Measurements from ENCODE around the gene TSPAN9. TPM values are rescaled to one million over a fixed set of nuclear protein-coding genes. Genes with fewer than 3 reads are reported as not detected.

TSPAN9 gene
- polyA plus RNA-seq, 1 donor (not counting 4 experiments of a cell fraction or from before 2014, with no cell fraction given): 27.5 TPM

DNA sequence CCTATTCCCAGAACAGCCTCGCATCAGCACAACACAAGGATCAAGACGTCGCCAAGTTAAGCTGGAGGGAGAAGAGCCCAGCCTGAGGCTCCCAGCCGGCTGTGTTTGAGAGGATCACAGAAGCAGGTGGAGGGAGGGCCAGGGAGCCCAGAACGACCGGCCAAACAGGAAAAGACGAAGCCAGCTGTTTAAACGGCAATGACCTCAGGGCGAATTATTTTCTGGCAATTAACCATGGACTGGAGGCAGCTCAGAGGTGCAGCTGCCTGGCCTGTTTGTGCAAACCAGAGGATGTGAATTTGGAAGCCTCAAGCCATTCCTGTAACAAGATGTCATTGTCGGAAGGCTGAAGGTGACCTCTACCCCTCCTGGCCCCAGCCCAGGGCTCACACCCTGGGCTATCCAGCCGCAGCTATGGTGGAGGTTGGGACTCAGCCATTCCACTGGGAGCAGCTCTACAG is 238.1 kb downstream of the TSPAN9 start:
- no peaks in the 10 kb centered on the region for H3K27me3 ChIP-seq (ENCODE audit: control insufficient read depth, extremely low read depth, insufficient read depth, low read length)
- DNase-seq (ENCODE audit: low read depth, low spot score): no peak
- no peaks in the 10 kb centered on the region for H3K79me2 ChIP-seq (ENCODE audit: control insufficient read depth, insufficient read depth, low read length)
- peak; percentile 92 for FAIRE-seq
- no peak overlapping the region for H3K4me3 ChIP-seq (ENCODE audit: control insufficient read depth in 2 of 3, extremely low read depth in 1 of 3, insufficient read depth in 2 of 3, low read depth in 1 of 3, low read length in 3 of 3)
- peak overlapping the region; percentile 30 for H3K4me2 ChIP-seq (ENCODE audit: control insufficient read depth, extremely low read depth, insufficient read depth, low read depth, low read length)
- no peak overlapping the region for H3K27ac ChIP-seq (ENCODE audit: control insufficient read depth, insufficient read depth, low read length)
- H3K36me3 ChIP-seq (ENCODE audit: control insufficient read depth in 2 of 2, extremely low read depth in 1 of 2, insufficient read depth in 2 of 2, low read length in 2 of 2): no peaks in the 10 kb centered on the region
- H2AFZ ChIP-seq (ENCODE audit: control insufficient read depth, low read length): no peak overlapping the region
- no peak overlapping the region for H3K9ac ChIP-seq (ENCODE audit: control insufficient read depth, extremely low read depth, insufficient read depth, low read length)
- H3K9me3 ChIP-seq (ENCODE audit: control insufficient read depth, low read depth, low read length): no peaks in the 10 kb centered on the region
- TF ChIP-seq, protein P1, sequence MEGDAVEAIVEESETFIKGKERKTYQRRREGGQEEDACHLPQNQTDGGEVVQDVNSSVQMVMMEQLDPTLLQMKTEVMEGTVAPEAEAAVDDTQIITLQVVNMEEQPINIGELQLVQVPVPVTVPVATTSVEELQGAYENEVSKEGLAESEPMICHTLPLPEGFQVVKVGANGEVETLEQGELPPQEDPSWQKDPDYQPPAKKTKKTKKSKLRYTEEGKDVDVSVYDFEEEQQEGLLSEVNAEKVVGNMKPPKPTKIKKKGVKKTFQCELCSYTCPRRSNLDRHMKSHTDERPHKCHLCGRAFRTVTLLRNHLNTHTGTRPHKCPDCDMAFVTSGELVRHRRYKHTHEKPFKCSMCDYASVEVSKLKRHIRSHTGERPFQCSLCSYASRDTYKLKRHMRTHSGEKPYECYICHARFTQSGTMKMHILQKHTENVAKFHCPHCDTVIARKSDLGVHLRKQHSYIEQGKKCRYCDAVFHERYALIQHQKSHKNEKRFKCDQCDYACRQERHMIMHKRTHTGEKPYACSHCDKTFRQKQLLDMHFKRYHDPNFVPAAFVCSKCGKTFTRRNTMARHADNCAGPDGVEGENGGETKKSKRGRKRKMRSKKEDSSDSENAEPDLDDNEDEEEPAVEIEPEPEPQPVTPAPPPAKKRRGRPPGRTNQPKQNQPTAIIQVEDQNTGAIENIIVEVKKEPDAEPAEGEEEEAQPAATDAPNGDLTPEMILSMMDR (optimal IDR thresholded peaks at IDR 0.05 in 1 of 3, IDR thresholded peaks at IDR 0.05 in 1 of 3, conservative IDR thresholded peaks at IDR 0.05 in 1 of 3; ENCODE audit: extremely low read depth in 1 of 3, insufficient read depth in 2 of 3, low read length in 3 of 3): no peak
- TF ChIP-seq EZH2 (IDR thresholded peaks at IDR 0.05; ENCODE audit: low read length): no peak
- H3K9me1 ChIP-seq (ENCODE audit: control insufficient read depth, extremely low read depth, insufficient read depth, low read length): no peaks in the 10 kb centered on the region
- H4K20me1 ChIP-seq (ENCODE audit: control insufficient read depth, extremely low read depth, insufficient read depth, low read length): no peaks in the 10 kb centered on the region
- dilution Hi-C loops (cut with MboI; ENCODE audit: extremely low pct_ligation_motif_present, low sequenced_read_pairs): no loop called here
- H3K4me1 ChIP-seq (ENCODE audit: control insufficient read depth, extremely low read depth, insufficient read depth, low read length): peaks cover 54% of the 10 kb centered on the region

DNA sequence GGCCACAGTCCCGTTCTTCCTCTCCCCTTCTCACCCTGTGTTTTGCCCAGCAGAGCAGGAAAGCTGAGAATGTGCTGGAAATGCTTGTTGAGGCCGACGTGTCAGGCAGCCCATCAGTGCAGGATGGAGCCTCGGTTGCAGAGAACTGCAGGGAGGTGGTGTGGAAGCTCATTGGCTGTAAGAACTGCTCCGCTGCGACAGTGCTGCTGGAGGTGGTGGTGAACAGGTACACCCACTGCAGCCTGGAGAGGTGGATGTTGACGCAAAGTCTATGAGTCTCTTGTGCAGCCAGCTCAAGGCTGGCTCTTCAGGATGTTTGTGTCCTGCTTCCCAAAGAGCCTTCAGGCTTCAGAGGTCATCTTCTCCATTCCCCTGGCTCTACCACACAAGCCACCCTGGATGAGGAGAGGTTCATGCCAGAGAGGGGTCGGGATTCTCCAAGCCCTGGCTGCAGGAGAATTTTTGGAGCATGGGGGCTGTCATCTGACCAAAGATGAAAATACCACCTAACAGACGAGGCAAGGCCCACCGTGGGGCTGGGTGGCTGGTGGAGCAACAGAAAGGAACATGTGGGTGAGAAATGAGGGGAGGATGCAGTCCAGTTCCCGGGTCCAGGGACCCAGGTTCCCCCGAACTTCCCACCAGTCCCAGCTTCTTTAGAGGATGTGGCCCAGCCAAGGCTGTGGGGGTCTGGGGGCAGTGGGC is 239.7 kb downstream of the TSPAN9 start:
- Histone ChIP-seq H3K9me3 (ENCODE audit: control insufficient read depth, low read depth, low read length) (no peaks in the 10 kb centered on the region), H3K27me3 (ENCODE audit: control insufficient read depth, extremely low read depth, insufficient read depth, low read length) (no peaks in the 10 kb centered on the region), H3K9ac (ENCODE audit: control insufficient read depth, extremely low read depth, insufficient read depth, low read length) (no peak overlapping the region), H3K4me1 (ENCODE audit: control insufficient read depth, extremely low read depth, insufficient read depth, low read length) (peaks cover 39% of the 10 kb centered on the region), H3K4me3 (ENCODE audit: control insufficient read depth in 2 of 3, extremely low read depth in 1 of 3, insufficient read depth in 2 of 3, low read depth in 1 of 3, low read length in 3 of 3) (no peak overlapping the region), H3K9me1 (ENCODE audit: control insufficient read depth, extremely low read depth, insufficient read depth, low read length) (no peaks in the 10 kb centered on the region), H3K36me3 (ENCODE audit: control insufficient read depth in 2 of 2, extremely low read depth in 1 of 2, insufficient read depth in 2 of 2, low read length in 2 of 2) (no peaks in the 10 kb centered on the region), H3K4me2 (ENCODE audit: control insufficient read depth, extremely low read depth, insufficient read depth, low read depth, low read length) (no peak overlapping the region), H3K27ac (ENCODE audit: control insufficient read depth, insufficient read depth, low read length) (no peak overlapping the region), H4K20me1 (ENCODE audit: control insufficient read depth, extremely low read depth, insufficient read depth, low read length) (no peaks in the 10 kb centered on the region), H3K79me2 (ENCODE audit: control insufficient read depth, insufficient read depth, low read length) (no peaks in the 10 kb centered on the region), H2AFZ (ENCODE audit: control insufficient read depth, low read length) (no peak overlapping the region)
- no peak for DNase-seq (ENCODE audit: low read depth, low spot score)
- FAIRE-seq: no peak
- no peak for TF ChIP-seq EZH2 (IDR thresholded peaks at IDR 0.05; ENCODE audit: low read length)
- TF ChIP-seq, protein P1 (optimal IDR thresholded peaks at IDR 0.05 in 1 of 3, IDR thresholded peaks at IDR 0.05 in 1 of 3, conservative IDR thresholded peaks at IDR 0.05 in 1 of 3; ENCODE audit: extremely low read depth in 1 of 3, insufficient read depth in 2 of 3, low read length in 3 of 3): no peak
- dilution Hi-C loops (cut with MboI; ENCODE audit: extremely low pct_ligation_motif_present, low sequenced_read_pairs): no loop called here
